Vagina (tissue), 2 donors: ENCODE measurements around the gene DYSF. TPM values are rescaled to one million over a fixed set of nuclear protein-coding genes. Genes with fewer than 3 reads are reported as not detected.

Source experiments
- DNase-seq, 2 donors: peaks; one replicate each; pipeline ENCODE4 v3.0.0-alpha.2; 2017; ENCODE audit errors: extremely low spot score in 2 of 2
- H3K27ac ChIP-seq: fragments of 200-600 bp; sonication (generic); one replicate; pipeline ENCODE4 v1.5.1; 2019
- H3K27me3 ChIP-seq: fragments of 200-600 bp; sonication (generic); one replicate; pipeline ENCODE4 v1.5.1; 2019
- H3K36me3 ChIP-seq, 2 donors: fragments of 200-600 bp; sonication (generic); one replicate each; pipeline ENCODE4 v1.5.1; 2017 to 2019
- H3K4me1 ChIP-seq: fragments of 200-600 bp; sonication (generic); one replicate; pipeline ENCODE4 v1.5.1; 2019
- H3K4me3 ChIP-seq, 2 donors: fragments of 200-600 bp; sonication (generic); 1 replicate in 1 of 2; 2 replicates in 1 of 2; pipeline ENCODE4 v1.5.1; 2016 to 2019
- H3K9me3 ChIP-seq: fragments of 200-600 bp; sonication (generic); one replicate; pipeline ENCODE4 v1.5.1; 2019
- CTCF ChIP-seq, 3 experiments: fragments of 450-650 bp in 2 of 3; fragments of 200-600 bp in 1 of 3; sonication (generic) in 1 of 3; IDR thresholded peaks; one replicate each; pipeline ENCODE4 v1.5.1; 2017 to 2019; ENCODE audit warnings: antibody characterized with exemption in 3 of 3, mild to moderate bottlenecking in 2 of 3, moderate library complexity in 2 of 3
- POLR2A ChIP-seq, 2 donors: fragments of 450-650 bp; IDR thresholded peaks; one replicate each; pipeline ENCODE4 v1.6.1; 2017; ENCODE audit warnings: antibody characterized with exemption in 2 of 2, mild to moderate bottlenecking in 2 of 2, moderate library complexity in 2 of 2
- POLR2AphosphoS5 ChIP-seq, 2 donors: sonication (generic); formaldehyde crosslinking; IDR thresholded peaks; one replicate each; pipeline ENCODE4 v1.9.0; 2017; ENCODE audit warnings: antibody characterized with exemption in 2 of 2, mild to moderate bottlenecking in 2 of 2, low read depth in 1 of 2; ENCODE audit not compliant: insufficient read depth in 1 of 2
- intact Hi-C: fragments of 100-400 bp; cut with DNase I; formaldehyde crosslinking; loops from one replicate; pipeline ENCODE4 v1.15.1; 2023
- total RNA-seq: library from RNA; depleted of rRNA; stranded (reverse); fragments of >200 nt; gene quantifications from one replicate; pipeline ENCODE4 v1.2.3, GENCODE V29; 2016

The DYSF gene
- total RNA-seq, 1 donor from 2014 or later: 10.1 TPM

- Histone ChIP-seq H3K9me3 (no peaks in the 10 kb centered on the region), H3K4me3 (no peak overlapping the region), H3K27me3 (no peaks in the 10 kb centered on the region), H3K4me1 (peaks cover 23% of the 10 kb centered on the region), H3K36me3 (no peaks in the 10 kb centered on the region), H3K27ac (no peak overlapping the region)
- intact Hi-C loops: no loop called here
- DNase-seq: no peak
- no peak for TF ChIP-seq POLR2A (IDR thresholded peaks at IDR 0.05)
- TF ChIP-seq CTCF (IDR thresholded peaks at IDR 0.05): no peak
- no peak for TF ChIP-seq POLR2AphosphoS5 (IDR thresholded peaks at IDR 0.05; ENCODE audit: insufficient read depth in 1 of 2, low read depth in 1 of 2)
Observed at GRCh38 chr2:71456617-71457016, 3.3 kb downstream of the DYSF start.

- Histone ChIP-seq H3K36me3 (no peaks in the 10 kb centered on the region), H3K27me3 (no peaks in the 10 kb centered on the region), H3K9me3 (no peaks in the 10 kb centered on the region), H3K27ac (no peak overlapping the region), H3K4me3 (no peak overlapping the region), H3K4me1 (peaks cover 23% of the 10 kb centered on the region)
- intact Hi-C loops: no loop called here
- DNase-seq: peak in 1 of 2 donors; percentile 90
- no peak for TF ChIP-seq POLR2A (IDR thresholded peaks at IDR 0.05)
- TF ChIP-seq CTCF (IDR thresholded peaks at IDR 0.05): no peak
- no peak for TF ChIP-seq POLR2AphosphoS5 (IDR thresholded peaks at IDR 0.05; ENCODE audit: insufficient read depth in 1 of 2, low read depth in 1 of 2)
Observed at GRCh38 chr2:71457123-71457915, 4.0 kb downstream of the DYSF start.

GRCh38 chr2:71457923-71458322 lies 4.6 kb downstream of the DYSF start:
- H3K27me3 ChIP-seq: no peaks in the 10 kb centered on the region
- no peaks in the 10 kb centered on the region for H3K9me3 ChIP-seq
- intact Hi-C loops: no loop called here
- DNase-seq: no peak
- no peaks in the 10 kb centered on the region for H3K36me3 ChIP-seq
- no peak overlapping the region for H3K27ac ChIP-seq
- H3K4me1 ChIP-seq: peaks cover 17% of the 10 kb centered on the region
- TF ChIP-seq POLR2A (IDR thresholded peaks at IDR 0.05) (no peak), POLR2AphosphoS5 (IDR thresholded peaks at IDR 0.05; ENCODE audit: insufficient read depth in 1 of 2, low read depth in 1 of 2) (no peak), CTCF (IDR thresholded peaks at IDR 0.05) (no peak)
- no peak overlapping the region for H3K4me3 ChIP-seq

GRCh38 chr2:71458413-71459083 lies 5.2 kb downstream of the DYSF start:
- Histone ChIP-seq H3K4me1 (peaks cover 11% of the 10 kb centered on the region), H3K27ac (no peak overlapping the region), H3K27me3 (no peaks in the 10 kb centered on the region), H3K9me3 (no peaks in the 10 kb centered on the region), H3K36me3 (no peaks in the 10 kb centered on the region), H3K4me3 (no peak overlapping the region)
- peak; percentile 70 to 79 for DNase-seq
- intact Hi-C loops: no loop called here
- TF ChIP-seq POLR2A (IDR thresholded peaks at IDR 0.05) (no peak), CTCF (IDR thresholded peaks at IDR 0.05) (no peak), POLR2AphosphoS5 (IDR thresholded peaks at IDR 0.05; ENCODE audit: insufficient read depth in 1 of 2, low read depth in 1 of 2) (no peak)

GRCh38 chr2:71459084-71459431 lies 5.7 kb downstream of the DYSF start:
- Histone ChIP-seq H3K9me3 (no peaks in the 10 kb centered on the region), H3K4me1 (peaks cover 6% of the 10 kb centered on the region), H3K27ac (no peak overlapping the region), H3K4me3 (no peak overlapping the region), H3K27me3 (no peaks in the 10 kb centered on the region), H3K36me3 (no peaks in the 10 kb centered on the region)
- no peak for TF ChIP-seq CTCF (IDR thresholded peaks at IDR 0.05)
- TF ChIP-seq POLR2A (IDR thresholded peaks at IDR 0.05): no peak
- no peak for TF ChIP-seq POLR2AphosphoS5 (IDR thresholded peaks at IDR 0.05; ENCODE audit: insufficient read depth in 1 of 2, low read depth in 1 of 2)
- DNase-seq: peak in 1 of 2 donors; percentile 77
- intact Hi-C loops: no loop called here
